ENCODE results near the gene FBXW7. TPM values are rescaled to one million over a fixed set of nuclear protein-coding genes. Genes with fewer than 3 reads are reported as not detected.

FBXW7 gene
- total RNA-seq, 1 experiment from 2014 or later: 27.1 TPM

DNA sequence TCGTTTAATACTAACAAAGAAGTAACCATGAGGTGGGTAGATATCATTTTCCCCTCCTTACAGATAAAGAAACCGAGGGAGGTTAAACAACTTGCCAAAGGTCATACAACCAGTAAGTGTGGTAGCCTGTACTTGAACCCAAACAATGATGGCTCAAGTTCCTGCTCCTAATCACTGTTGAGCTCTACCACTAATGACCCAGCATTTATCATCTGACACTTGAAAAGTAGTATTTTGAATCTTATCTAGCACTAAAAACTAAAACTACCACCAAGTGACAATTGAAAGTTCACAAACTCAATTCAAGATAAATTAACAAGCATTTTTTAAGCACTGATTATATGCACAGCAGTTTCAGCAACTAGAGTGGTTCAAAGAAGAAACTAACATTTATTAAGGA lies 13.1 kb downstream of the FBXW7 start:
- Histone ChIP-seq H3K18ac (ENCODE audit: insufficient read length, low read depth, low read length) (no peak overlapping the region), H3K9me3 (ENCODE audit: control insufficient read depth, low read depth, low read length) (no peaks in the 10 kb centered on the region), H2BK12ac (ENCODE audit: insufficient read length, low read depth, low read length) (no peak overlapping the region), H3K9ac (ENCODE audit: extremely low read depth, insufficient read length, low read length) (no peak overlapping the region), H4K91ac (ENCODE audit: insufficient read length, low read depth, low read length) (no peak overlapping the region), H4K8ac (replicated peaks; ENCODE audit: insufficient read length, low read depth, low read length) (no peak overlapping the region), H2BK20ac (ENCODE audit: low read depth, low read length, poor library complexity, severe bottlenecking) (no peak overlapping the region), H3K27me3 (ENCODE audit: insufficient read depth, low read length) (no peaks in the 10 kb centered on the region), H3K56ac (ENCODE audit: insufficient read length, low read depth, low read length) (no peak overlapping the region), H2BK5ac (ENCODE audit: insufficient read length, low read length) (no peak overlapping the region), H3K79me1 (ENCODE audit: insufficient read depth, low read depth, low read length, poor library complexity, severe bottlenecking) (peaks cover 5% of the 10 kb centered on the region), H3K14ac (ENCODE audit: insufficient read depth, low read length) (no peak overlapping the region), H3K4me1 (ENCODE audit: insufficient read depth, low read length) (no peaks in the 10 kb centered on the region; the same call in 1 of the 2 replicates), H2AFZ (ENCODE audit: low read length) (no peak overlapping the region), H3K4ac (ENCODE audit: low read depth, low read length) (no peak overlapping the region), H3K23ac (ENCODE audit: insufficient read length, low read depth, low read length) (no peak overlapping the region), H3K23me2 (ENCODE audit: insufficient read length, low read depth, low read length, poor library complexity, severe bottlenecking) (no peaks in the 10 kb centered on the region), H2BK120ac (ENCODE audit: low read depth, low read length, poor library complexity, severe bottlenecking) (no peak overlapping the region), H4K20me1 (ENCODE audit: control insufficient read depth, insufficient read depth, insufficient read length) (no peaks in the 10 kb centered on the region), H3K27ac (ENCODE audit: insufficient read length, low read depth, low read length) (no peak overlapping the region), H4K5ac (ENCODE audit: insufficient read length, low read depth, low read length) (no peak overlapping the region), H3K4me2 (ENCODE audit: insufficient read depth, insufficient read length, low read length) (no peak overlapping the region), H3T11ph (ENCODE audit: low read length) (no peak overlapping the region), H2AK5ac (ENCODE audit: insufficient read length, low read length) (no peak overlapping the region), H3K79me2 (ENCODE audit: insufficient read depth, low read length) (peaks cover 6% of the 10 kb centered on the region; the same call in 1 of the 2 replicates), H2BK15ac (ENCODE audit: low read depth, low read length) (no peak overlapping the region)
- Mint-ChIP-seq H3K4me3 (no peak overlapping the region), H3K36me3 (ENCODE audit: insufficient read depth in 1 of 3, low read depth in 3 of 3) (peaks cover 0 to 13% (median 0%) of the 10 kb centered on the region in 3 experiments; a peak in 2 of 7 replicates), H3K27me3 (ENCODE audit: low read depth) (no peaks in the 10 kb centered on the region), H3K9me3 (no peaks in the 10 kb centered on the region), H3K27ac (no peak overlapping the region), H3K4me1 (peaks cover 40 to 44% of the 10 kb centered on the region in 2 experiments)
- DNase-seq: no peak
- no CpG with 5 or more reads among the region's 2 CpGs for WGBS (ENCODE audit: extremely low coverage, insufficient read length, low lambda C conversion rate)
- TF ChIP-seq, protein P1, sequence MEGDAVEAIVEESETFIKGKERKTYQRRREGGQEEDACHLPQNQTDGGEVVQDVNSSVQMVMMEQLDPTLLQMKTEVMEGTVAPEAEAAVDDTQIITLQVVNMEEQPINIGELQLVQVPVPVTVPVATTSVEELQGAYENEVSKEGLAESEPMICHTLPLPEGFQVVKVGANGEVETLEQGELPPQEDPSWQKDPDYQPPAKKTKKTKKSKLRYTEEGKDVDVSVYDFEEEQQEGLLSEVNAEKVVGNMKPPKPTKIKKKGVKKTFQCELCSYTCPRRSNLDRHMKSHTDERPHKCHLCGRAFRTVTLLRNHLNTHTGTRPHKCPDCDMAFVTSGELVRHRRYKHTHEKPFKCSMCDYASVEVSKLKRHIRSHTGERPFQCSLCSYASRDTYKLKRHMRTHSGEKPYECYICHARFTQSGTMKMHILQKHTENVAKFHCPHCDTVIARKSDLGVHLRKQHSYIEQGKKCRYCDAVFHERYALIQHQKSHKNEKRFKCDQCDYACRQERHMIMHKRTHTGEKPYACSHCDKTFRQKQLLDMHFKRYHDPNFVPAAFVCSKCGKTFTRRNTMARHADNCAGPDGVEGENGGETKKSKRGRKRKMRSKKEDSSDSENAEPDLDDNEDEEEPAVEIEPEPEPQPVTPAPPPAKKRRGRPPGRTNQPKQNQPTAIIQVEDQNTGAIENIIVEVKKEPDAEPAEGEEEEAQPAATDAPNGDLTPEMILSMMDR (conservative IDR thresholded peaks at IDR 0.05): no peak
